PC-9 (cell line): ENCODE data around the gene CAGE1. TPM values are rescaled to one million over a fixed set of nuclear protein-coding genes. Genes with fewer than 3 reads are reported as not detected.

Experiments
- BruUV-seq: library from RNA; stranded (reverse); fragments of 400-500 nt; replicated peaks from 2 replicates; lab custom pipeline; 2021; lab: Mats Ljungman, UMichigan
- CTCF ChIA-PET: fragments of 300-600 bp; sonication (Branson Sonifier 250); formaldehyde crosslinking; loops from one replicate; lab custom pipeline; 2022; ENCODE audit warnings: antibody characterized with exemption; lab: Charles Lee
- POLR2A ChIA-PET: fragments of 300-600 bp; sonication (Branson Sonifier 250); formaldehyde crosslinking; loops from one replicate; lab custom pipeline; 2022; ENCODE audit warnings: antibody characterized with exemption; ENCODE audit not compliant: unreplicated experiment; lab: Charles Lee
- DNase-seq, 2 experiments: peaks; one replicate each; pipeline versions ENCODE4 v3.0.0 to v3.0.0-alpha.2; 2015 to 2022; ENCODE audit warnings: mixed read lengths in 1 of 2
- H2AFZ ChIP-seq: fragments of 200-600 bp; sonication (generic); 2 replicates; pipeline ENCODE4 v1.8.1; 2017; ENCODE audit warnings: antibody characterized with exemption
- H3F3A ChIP-seq: fragments of 200-600 bp; sonication (generic); 2 replicates; pipeline ENCODE4 v1.8.1; 2017; ENCODE audit warnings: antibody characterized with exemption, mild to moderate bottlenecking, low read depth; ENCODE audit not compliant: insufficient read depth
- H3K27ac ChIP-seq: fragments of 200-600 bp; sonication (generic); 2 replicates; pipeline ENCODE4 v1.6.1; 2016; ENCODE audit warnings: mixed run types
- H3K27me3 ChIP-seq: fragments of 200-600 bp; sonication (generic); 2 replicates; pipeline ENCODE4 v1.6.1; 2016; ENCODE audit warnings: low read depth, mixed run types; ENCODE audit not compliant: insufficient read depth
- H3K36me3 ChIP-seq: fragments of 200-600 bp; sonication (generic); 2 replicates; pipeline ENCODE4 v1.6.1; 2016; ENCODE audit warnings: low read depth, mixed run types
- H3K4me1 ChIP-seq: fragments of 200-600 bp; sonication (generic); replicated peaks from 2 replicates; pipeline ENCODE4 v1.6.1; 2016; ENCODE audit warnings: mixed run types; ENCODE audit not compliant: insufficient read depth
- H3K4me2 ChIP-seq: fragments of 200-600 bp; sonication (generic); 2 replicates; pipeline ENCODE4 v1.6.1; 2017; ENCODE audit warnings: mixed run types
- H3K4me3 ChIP-seq: fragments of 200-600 bp; sonication (generic); 2 replicates; pipeline ENCODE4 v1.6.1; 2016; ENCODE audit warnings: mixed run types
- H3K79me2 ChIP-seq: fragments of 200-600 bp; sonication (generic); 2 replicates; pipeline ENCODE4 v1.6.1; 2017; ENCODE audit warnings: low read depth, mixed run types
- H3K9me2 ChIP-seq: fragments of 200-600 bp; sonication (generic); 2 replicates; pipeline ENCODE4 v1.8.1; 2017; ENCODE audit warnings: mild to moderate bottlenecking; ENCODE audit not compliant: insufficient read depth
- H3K9me3 ChIP-seq: fragments of 200-600 bp; sonication (generic); 2 replicates; pipeline ENCODE4 v1.8.1; 2016; ENCODE audit warnings: low read depth; ENCODE audit not compliant: insufficient read depth
- H4K20me1 ChIP-seq: fragments of 200-600 bp; sonication (generic); 2 replicates; pipeline ENCODE4 v1.8.1; 2017; ENCODE audit not compliant: insufficient read depth
- EZH2 ChIP-seq: fragments of 200-600 bp; sonication (generic); IDR thresholded peaks from 2 replicates; pipeline ENCODE4 v1.8.0; 2017; ENCODE audit warnings: antibody characterized with exemption, low read depth
- intact Hi-C: fragments of 100-400 bp; cut with micrococcal nuclease; formaldehyde crosslinking; loops from one replicate; pipeline ENCODE4 v1.10.0; 2022; ENCODE audit not compliant: unreplicated experiment
- total RNA-seq: library from RNA; stranded (reverse); gene quantifications from 2 replicates; pipeline ENCODE4 v1.2.3, GENCODE V29; 2021
- TF ChIP-seq, protein P1 (sequence below): fragments of 200-600 bp; sonication (generic); conservative IDR thresholded peaks from 2 replicates; pipeline ENCODE4 v1.6.1; 2017; ENCODE audit warnings: mixed run types, antibody characterized with exemption, mild to moderate bottlenecking, moderate library complexity

CAGE1 gene
- total RNA-seq, 1 experiment from 2014 or later: 0.13 TPM

- Histone ChIP-seq H3K79me2 (peaks cover 57% of the 10 kb centered on the region), H3K4me3 (peak overlapping the region; percentile 94), H3K4me1 (peaks cover 22% of the 10 kb centered on the region), H3K27me3 (no peaks in the 10 kb centered on the region), H3K36me3 (peaks cover 6% of the 10 kb centered on the region; the same call in 1 of the 2 replicates), H3F3A (peaks cover 10% of the 10 kb centered on the region; the same call in 1 of the 2 replicates), H3K9me2 (no peaks in the 10 kb centered on the region), H2AFZ (0 out of 2 replicates have a peak overlapping the region, but pooled peaks have one; percentile 68), H3K4me2 (peak overlapping the region; percentile 98), H3K9me3 (no peaks in the 10 kb centered on the region), H4K20me1 (peaks cover 11% of the 10 kb centered on the region; the same call in 1 of the 2 replicates), H3K27ac (peak overlapping the region; percentile 97)
- intact Hi-C loops: loop anchor here (2.0 kb wide), 2 partner anchors 231 to 303 kb away; no protein-coding TSS in a partner anchor
- no TSS peak for BruUV-seq
- TF ChIP-seq, protein P1, sequence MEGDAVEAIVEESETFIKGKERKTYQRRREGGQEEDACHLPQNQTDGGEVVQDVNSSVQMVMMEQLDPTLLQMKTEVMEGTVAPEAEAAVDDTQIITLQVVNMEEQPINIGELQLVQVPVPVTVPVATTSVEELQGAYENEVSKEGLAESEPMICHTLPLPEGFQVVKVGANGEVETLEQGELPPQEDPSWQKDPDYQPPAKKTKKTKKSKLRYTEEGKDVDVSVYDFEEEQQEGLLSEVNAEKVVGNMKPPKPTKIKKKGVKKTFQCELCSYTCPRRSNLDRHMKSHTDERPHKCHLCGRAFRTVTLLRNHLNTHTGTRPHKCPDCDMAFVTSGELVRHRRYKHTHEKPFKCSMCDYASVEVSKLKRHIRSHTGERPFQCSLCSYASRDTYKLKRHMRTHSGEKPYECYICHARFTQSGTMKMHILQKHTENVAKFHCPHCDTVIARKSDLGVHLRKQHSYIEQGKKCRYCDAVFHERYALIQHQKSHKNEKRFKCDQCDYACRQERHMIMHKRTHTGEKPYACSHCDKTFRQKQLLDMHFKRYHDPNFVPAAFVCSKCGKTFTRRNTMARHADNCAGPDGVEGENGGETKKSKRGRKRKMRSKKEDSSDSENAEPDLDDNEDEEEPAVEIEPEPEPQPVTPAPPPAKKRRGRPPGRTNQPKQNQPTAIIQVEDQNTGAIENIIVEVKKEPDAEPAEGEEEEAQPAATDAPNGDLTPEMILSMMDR: no peak
- TF ChIP-seq EZH2: no peak
- CTCF ChIA-PET: no interaction called here
- POLR2A ChIA-PET: interaction anchor here (0.5 to 1.8 kb wide), 5 partner anchors 77 to 625 kb away, joined by 3 to 18 read pairs (median 5); partner anchors contain the start of genes CAGE1 and RIOK1
- DNase-seq: no peak
These were observed 77.5 kb downstream of the CAGE1 start for GRCh38 chr6:7311917-7312615.

GRCh38 chr6:7311176-7311575 is 78.4 kb downstream of the CAGE1 start:
- no peak for TF ChIP-seq EZH2
- TF ChIP-seq, protein P1: no peak
- peaks cover 59% of the 10 kb centered on the region for H3K79me2 ChIP-seq
- ChIA-PET CTCF (no interaction called here), POLR2A (no interaction called here)
- peak overlapping the region; percentile 94 for H3K4me3 ChIP-seq
- peaks cover 11% of the 10 kb centered on the region; the same call in 1 of the 2 replicates for H4K20me1 ChIP-seq
- H3K9me2 ChIP-seq: no peaks in the 10 kb centered on the region
- BruUV-seq: no TSS peak
- H2AFZ ChIP-seq: no peak overlapping the region
- H3K9me3 ChIP-seq: no peaks in the 10 kb centered on the region
- peaks cover 10% of the 10 kb centered on the region; the same call in 1 of the 2 replicates for H3K36me3 ChIP-seq
- H3K27me3 ChIP-seq: no peaks in the 10 kb centered on the region
- H3K4me2 ChIP-seq: peak overlapping the region; percentile 98
- peaks cover 10% of the 10 kb centered on the region; the same call in 1 of the 2 replicates for H3F3A ChIP-seq
- DNase-seq: no peak
- H3K4me1 ChIP-seq: peaks cover 22% of the 10 kb centered on the region
- H3K27ac ChIP-seq: no peak overlapping the region
- intact Hi-C loops: no loop called here

- Histone ChIP-seq H3K9me3 (no peaks in the 10 kb centered on the region), H3K27ac (no peak overlapping the region), H3K4me1 (peaks cover 16% of the 10 kb centered on the region), H3K4me3 (no peak overlapping the region), H3K27me3 (no peaks in the 10 kb centered on the region), H3K9me2 (no peaks in the 10 kb centered on the region), H4K20me1 (peaks cover 19% of the 10 kb centered on the region; the same call in 1 of the 2 replicates), H2AFZ (no peak overlapping the region), H3F3A (peaks cover 7% of the 10 kb centered on the region; the same call in 1 of the 2 replicates), H3K36me3 (peaks cover 10% of the 10 kb centered on the region; the same call in 1 of the 2 replicates), H3K79me2 (peaks cover 59% of the 10 kb centered on the region), H3K4me2 (no peak overlapping the region)
- intact Hi-C loops: no loop called here
- POLR2A ChIA-PET: no interaction called here
- no TSS peak for BruUV-seq
- DNase-seq: no peak
- TF ChIP-seq, protein P1: no peak
- no peak for TF ChIP-seq EZH2
- CTCF ChIA-PET: no interaction called here
These were observed 80.5 kb downstream of the CAGE1 start for GRCh38 chr6:7309050-7309449.
